ENCODE measurements around the gene APOC1.

DNA sequence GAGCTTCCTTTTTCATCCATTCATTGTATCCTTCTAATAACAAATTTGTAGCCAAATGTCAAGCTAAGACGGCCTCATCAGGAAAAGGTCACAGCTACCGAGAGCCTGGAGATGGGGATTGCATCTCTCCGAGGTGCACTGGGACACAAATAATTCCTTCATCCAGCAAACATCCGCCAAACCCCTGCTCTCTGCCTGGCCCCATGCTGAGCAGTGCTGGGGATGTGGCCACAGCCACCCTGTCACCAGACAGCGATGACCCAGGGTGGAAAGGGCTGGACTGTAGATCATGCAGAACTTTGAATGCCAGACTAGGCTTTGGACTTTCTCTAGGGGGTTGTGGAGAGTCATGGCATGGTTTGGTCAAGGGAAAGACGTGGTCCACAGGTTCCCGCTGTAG lies 21.5 kb upstream of the APOC1 start:
- no peak for TF ChIP-seq POLR2A (IDR thresholded peaks at IDR 0.05)
- TF ChIP-seq, protein P1, sequence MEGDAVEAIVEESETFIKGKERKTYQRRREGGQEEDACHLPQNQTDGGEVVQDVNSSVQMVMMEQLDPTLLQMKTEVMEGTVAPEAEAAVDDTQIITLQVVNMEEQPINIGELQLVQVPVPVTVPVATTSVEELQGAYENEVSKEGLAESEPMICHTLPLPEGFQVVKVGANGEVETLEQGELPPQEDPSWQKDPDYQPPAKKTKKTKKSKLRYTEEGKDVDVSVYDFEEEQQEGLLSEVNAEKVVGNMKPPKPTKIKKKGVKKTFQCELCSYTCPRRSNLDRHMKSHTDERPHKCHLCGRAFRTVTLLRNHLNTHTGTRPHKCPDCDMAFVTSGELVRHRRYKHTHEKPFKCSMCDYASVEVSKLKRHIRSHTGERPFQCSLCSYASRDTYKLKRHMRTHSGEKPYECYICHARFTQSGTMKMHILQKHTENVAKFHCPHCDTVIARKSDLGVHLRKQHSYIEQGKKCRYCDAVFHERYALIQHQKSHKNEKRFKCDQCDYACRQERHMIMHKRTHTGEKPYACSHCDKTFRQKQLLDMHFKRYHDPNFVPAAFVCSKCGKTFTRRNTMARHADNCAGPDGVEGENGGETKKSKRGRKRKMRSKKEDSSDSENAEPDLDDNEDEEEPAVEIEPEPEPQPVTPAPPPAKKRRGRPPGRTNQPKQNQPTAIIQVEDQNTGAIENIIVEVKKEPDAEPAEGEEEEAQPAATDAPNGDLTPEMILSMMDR (IDR thresholded peaks at IDR 0.05), result no peak
- no peak for TF ChIP-seq EP300 (IDR thresholded peaks at IDR 0.05)

All from ovary (tissue), 3 donors.